ENCODE results near the gene BICC1. TPM values are rescaled to one million over a fixed set of nuclear protein-coding genes. Genes with fewer than 3 reads are reported as not detected.

BICC1 gene
- total and polyA plus RNA-seq, 2 donors (not counting 3 experiments of a cell fraction or from before 2014, with no cell fraction given) = 0.06 to 0.29 TPM

DNA sequence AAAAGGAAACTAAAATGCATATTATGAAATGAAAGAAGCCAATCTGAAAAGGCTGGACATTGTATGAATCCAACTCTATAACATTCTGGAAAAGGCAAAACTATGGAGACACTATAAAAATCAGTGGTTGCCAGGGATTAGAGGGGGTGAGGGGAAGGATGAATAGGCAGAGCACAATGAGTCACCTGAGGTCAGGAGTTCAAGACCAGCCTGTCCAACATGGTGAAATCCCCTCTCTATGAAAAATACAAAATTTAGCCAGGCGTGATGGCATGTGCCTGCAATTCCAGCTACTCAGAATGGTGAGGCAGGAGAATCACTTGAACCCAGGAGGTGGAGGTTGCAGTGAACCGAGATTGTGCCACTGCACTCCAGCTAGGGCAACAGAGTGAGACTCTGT, 338.9 kb downstream of the BICC1 start:
- no peaks in the 10 kb centered on the region for H3K27me3 ChIP-seq (ENCODE audit: control insufficient read depth in 2 of 2, insufficient read depth in 2 of 2, low read length in 2 of 2)
- no peak for FAIRE-seq
- no peak overlapping the region for H3K27ac ChIP-seq (ENCODE audit: insufficient read depth, low read depth, low read length)
- TF ChIP-seq MYC (IDR thresholded peaks at IDR 0.05; ENCODE audit: low read depth, low read length) (no peak), POLR2AphosphoS5 (IDR thresholded peaks at IDR 0.05; ENCODE audit: insufficient read depth, low read depth, low read length) (no peak), POLR2A (IDR thresholded peaks at IDR 0.05; ENCODE audit: low read depth, low read length) (no peak), EZH2 (IDR thresholded peaks at IDR 0.05; ENCODE audit: borderline replicate concordance, low read depth, low read length, severe bottlenecking) (no peak), FOS (IDR thresholded peaks at IDR 0.05; ENCODE audit: borderline replicate concordance, insufficient read depth, low read length) (no peak), GATA2 (IDR thresholded peaks at IDR 0.05; ENCODE audit: insufficient read depth, insufficient read length, low read depth, low read length) (no peak), JUN (IDR thresholded peaks at IDR 0.05; ENCODE audit: borderline replicate concordance, insufficient read depth, insufficient read length, low read depth) (no peak)
- TF ChIP-seq, protein P1, sequence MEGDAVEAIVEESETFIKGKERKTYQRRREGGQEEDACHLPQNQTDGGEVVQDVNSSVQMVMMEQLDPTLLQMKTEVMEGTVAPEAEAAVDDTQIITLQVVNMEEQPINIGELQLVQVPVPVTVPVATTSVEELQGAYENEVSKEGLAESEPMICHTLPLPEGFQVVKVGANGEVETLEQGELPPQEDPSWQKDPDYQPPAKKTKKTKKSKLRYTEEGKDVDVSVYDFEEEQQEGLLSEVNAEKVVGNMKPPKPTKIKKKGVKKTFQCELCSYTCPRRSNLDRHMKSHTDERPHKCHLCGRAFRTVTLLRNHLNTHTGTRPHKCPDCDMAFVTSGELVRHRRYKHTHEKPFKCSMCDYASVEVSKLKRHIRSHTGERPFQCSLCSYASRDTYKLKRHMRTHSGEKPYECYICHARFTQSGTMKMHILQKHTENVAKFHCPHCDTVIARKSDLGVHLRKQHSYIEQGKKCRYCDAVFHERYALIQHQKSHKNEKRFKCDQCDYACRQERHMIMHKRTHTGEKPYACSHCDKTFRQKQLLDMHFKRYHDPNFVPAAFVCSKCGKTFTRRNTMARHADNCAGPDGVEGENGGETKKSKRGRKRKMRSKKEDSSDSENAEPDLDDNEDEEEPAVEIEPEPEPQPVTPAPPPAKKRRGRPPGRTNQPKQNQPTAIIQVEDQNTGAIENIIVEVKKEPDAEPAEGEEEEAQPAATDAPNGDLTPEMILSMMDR (IDR thresholded peaks at IDR 0.05; ENCODE audit: extremely low read depth in 1 of 2, insufficient read depth in 1 of 2, low read depth in 1 of 2, low read length in 2 of 2) = no peak
- TF ChIP-seq, protein P2, sequence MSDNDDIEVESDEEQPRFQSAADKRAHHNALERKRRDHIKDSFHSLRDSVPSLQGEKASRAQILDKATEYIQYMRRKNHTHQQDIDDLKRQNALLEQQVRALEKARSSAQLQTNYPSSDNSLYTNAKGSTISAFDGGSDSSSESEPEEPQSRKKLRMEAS (IDR thresholded peaks at IDR 0.05; ENCODE audit: insufficient read depth, insufficient read length) = no peak
- H3K9ac ChIP-seq (replicated peaks; ENCODE audit: extremely low read depth, insufficient read depth, low read length) = no peak overlapping the region
- no peaks in the 10 kb centered on the region for H3K4me1 ChIP-seq (ENCODE audit: control insufficient read depth, extremely low read depth, insufficient read depth, low read length)
- no peaks in the 10 kb centered on the region for H3K36me3 ChIP-seq (ENCODE audit: control insufficient read depth in 2 of 2, extremely low read depth in 1 of 2, insufficient read depth in 2 of 2, low read length in 2 of 2)
- H4K20me1 ChIP-seq (replicated peaks; ENCODE audit: control insufficient read depth, extremely low read depth, insufficient read depth, low read length) = no peaks in the 10 kb centered on the region
- no peaks in the 10 kb centered on the region for H3K9me1 ChIP-seq (replicated peaks; ENCODE audit: control insufficient read depth, extremely low read depth, insufficient read depth, low read length)
- no peak overlapping the region for H3K4me2 ChIP-seq (ENCODE audit: insufficient read depth, low read length)
- no peaks in the 10 kb centered on the region for H3K9me3 ChIP-seq (replicated peaks; ENCODE audit: control insufficient read depth, insufficient read depth, low read length)
- no peaks in the 10 kb centered on the region for H3K79me2 ChIP-seq (ENCODE audit: control insufficient read depth, insufficient read depth, low read length)
- H3K4me3 ChIP-seq (replicated peaks in 1 of 3; ENCODE audit: insufficient read depth in 1 of 3, low read depth in 1 of 3, low read length in 3 of 3) = no peak overlapping the region
- no TSS peak for BruUV-seq (replicated peaks)
- CTCF ChIA-PET = no interaction called here
- POLR2A ChIA-PET = no interaction called here
- intact Hi-C loops (cut with micrococcal nuclease) (loop anchor here (2.0 kb wide), 1 partner anchor 67 kb away; no protein-coding TSS in a partner anchor), dilution Hi-C loops (cut with MboI; ENCODE audit: extremely low pct_ligation_motif_present, low sequenced_read_pairs) (no loop called here)
- H2AFZ ChIP-seq (ENCODE audit: low read depth, low read length) = no peak overlapping the region
- DNase-seq (ENCODE audit: low read depth, low spot score) = no peak
